WTC11 (cell line): Measurements from ENCODE around the gene NFATC2IP.

Source experiments
- CTCF ChIP-seq: fragments of 200-600 bp; IDR thresholded peaks from 2 replicates; pipeline ENCODE4 v1.8.0; 2022; ENCODE audit warnings: antibody characterized with exemption
- E2F4 ChIP-seq: sonication (generic); formaldehyde crosslinking; IDR thresholded peaks from 2 replicates; pipeline ENCODE4 v1.8.1; 2022; ENCODE audit warnings: low read depth, mild to moderate bottlenecking, moderate library complexity, missing genetic modification reagents, borderline replicate concordance
- ELF4 ChIP-seq: sonication (generic); formaldehyde crosslinking; IDR thresholded peaks from 2 replicates; pipeline ENCODE4 v1.8.1; 2022; ENCODE audit warnings: low read depth, mild to moderate bottlenecking, moderate library complexity, missing genetic modification reagents
- HMGXB4 ChIP-seq: sonication (generic); formaldehyde crosslinking; IDR thresholded peaks from 2 replicates; pipeline ENCODE4 v1.8.1; 2023; ENCODE audit warnings: mild to moderate bottlenecking, moderate library complexity, missing genetic modification reagents
- IRF1 ChIP-seq: sonication (generic); formaldehyde crosslinking; IDR thresholded peaks from 2 replicates; pipeline ENCODE4 v1.8.0; 2023; ENCODE audit warnings: missing genetic modification reagents
- NR2C2 ChIP-seq: sonication (generic); formaldehyde crosslinking; IDR thresholded peaks from 2 replicates; pipeline ENCODE4 v1.8.0; 2022; ENCODE audit warnings: mild to moderate bottlenecking, missing genetic modification reagents
- NR3C1 ChIP-seq: sonication (generic); formaldehyde crosslinking; conservative IDR thresholded peaks from 2 replicates; pipeline ENCODE4 v1.8.1; 2023; ENCODE audit warnings: low read depth, mild to moderate bottlenecking, missing genetic modification reagents
- OVOL2 ChIP-seq: fragments of 250-450 bp; sonication (Bioruptor Pico); IDR thresholded peaks from 2 replicates; pipeline ENCODE4 v1.9.0; 2021; ENCODE audit warnings: mild to moderate bottlenecking, borderline replicate concordance
- RORB ChIP-seq: fragments of 250-450 bp; sonication (Bioruptor Pico); IDR thresholded peaks from 2 replicates; pipeline ENCODE4 v1.9.0; 2021; ENCODE audit warnings: mild to moderate bottlenecking
- TEAD4 ChIP-seq: sonication (generic); formaldehyde crosslinking; IDR thresholded peaks from 2 replicates; pipeline ENCODE4 v1.8.0; 2022; ENCODE audit warnings: mild to moderate bottlenecking, missing genetic modification reagents
- TF ChIP-seq, protein P1 (sequence below): sonication (generic); formaldehyde crosslinking; IDR thresholded peaks from 2 replicates; pipeline ENCODE4 v1.8.0; 2022; ENCODE audit warnings: mild to moderate bottlenecking, missing genetic modification reagents
- TF ChIP-seq, protein P2 (sequence below): sonication (generic); formaldehyde crosslinking; IDR thresholded peaks from 2 replicates; pipeline ENCODE4 v1.8.1; 2023; ENCODE audit warnings: mild to moderate bottlenecking, missing genetic modification reagents, moderate library complexity
- TF ChIP-seq, protein P3 (sequence below): fragments of 250-450 bp; sonication (Bioruptor Pico); IDR thresholded peaks from 2 replicates; pipeline ENCODE4 v1.8.0; 2021; ENCODE audit warnings: mild to moderate bottlenecking

DNA sequence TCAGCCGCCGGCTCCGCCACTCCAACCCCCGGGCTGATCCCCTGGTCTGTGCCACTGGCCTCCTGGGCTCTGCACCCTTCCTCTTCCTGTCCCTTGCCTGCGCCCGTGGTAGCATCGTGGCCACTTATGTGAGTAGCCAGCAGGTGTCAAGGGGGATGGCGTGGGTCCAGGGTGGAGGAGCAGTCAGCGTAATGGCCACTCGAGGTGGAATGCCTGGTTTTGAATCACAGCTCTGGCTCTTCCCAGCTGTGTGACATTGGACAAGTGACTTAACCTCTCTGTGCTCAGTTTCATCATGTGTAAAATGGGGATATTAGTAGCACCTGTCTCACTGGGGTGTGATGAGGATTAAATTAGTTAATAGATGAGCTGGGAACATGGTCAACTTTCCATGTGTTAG, 31.7 kb downstream of the NFATC2IP start:
- TF ChIP-seq CTCF = no peak
- no peak for TF ChIP-seq NR3C1 (CRISPR knock-in tag)
- TF ChIP-seq, protein P1, sequence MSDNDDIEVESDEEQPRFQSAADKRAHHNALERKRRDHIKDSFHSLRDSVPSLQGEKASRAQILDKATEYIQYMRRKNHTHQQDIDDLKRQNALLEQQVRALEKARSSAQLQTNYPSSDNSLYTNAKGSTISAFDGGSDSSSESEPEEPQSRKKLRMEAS (CRISPR knock-in tag) = no peak
- TF ChIP-seq OVOL2 (CRISPR knock-in tag) = no peak
- TF ChIP-seq NR2C2 = no peak
- TF ChIP-seq ELF4 = no peak
- TF ChIP-seq TEAD4 (CRISPR knock-in tag) = no peak
- no peak for TF ChIP-seq HMGXB4
- no peak for TF ChIP-seq E2F4 (CRISPR knock-in tag)
- TF ChIP-seq, protein P2, sequence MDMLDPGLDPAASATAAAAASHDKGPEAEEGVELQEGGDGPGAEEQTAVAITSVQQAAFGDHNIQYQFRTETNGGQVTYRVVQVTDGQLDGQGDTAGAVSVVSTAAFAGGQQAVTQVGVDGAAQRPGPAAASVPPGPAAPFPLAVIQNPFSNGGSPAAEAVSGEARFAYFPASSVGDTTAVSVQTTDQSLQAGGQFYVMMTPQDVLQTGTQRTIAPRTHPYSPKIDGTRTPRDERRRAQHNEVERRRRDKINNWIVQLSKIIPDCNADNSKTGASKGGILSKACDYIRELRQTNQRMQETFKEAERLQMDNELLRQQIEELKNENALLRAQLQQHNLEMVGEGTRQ = no peak
- TF ChIP-seq, protein P3, sequence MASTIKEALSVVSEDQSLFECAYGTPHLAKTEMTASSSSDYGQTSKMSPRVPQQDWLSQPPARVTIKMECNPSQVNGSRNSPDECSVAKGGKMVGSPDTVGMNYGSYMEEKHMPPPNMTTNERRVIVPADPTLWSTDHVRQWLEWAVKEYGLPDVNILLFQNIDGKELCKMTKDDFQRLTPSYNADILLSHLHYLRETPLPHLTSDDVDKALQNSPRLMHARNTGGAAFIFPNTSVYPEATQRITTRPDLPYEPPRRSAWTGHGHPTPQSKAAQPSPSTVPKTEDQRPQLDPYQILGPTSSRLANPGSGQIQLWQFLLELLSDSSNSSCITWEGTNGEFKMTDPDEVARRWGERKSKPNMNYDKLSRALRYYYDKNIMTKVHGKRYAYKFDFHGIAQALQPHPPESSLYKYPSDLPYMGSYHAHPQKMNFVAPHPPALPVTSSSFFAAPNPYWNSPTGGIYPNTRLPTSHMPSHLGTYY (CRISPR knock-in tag) = no peak
- TF ChIP-seq RORB (CRISPR knock-in tag) = no peak
- no peak for TF ChIP-seq IRF1 (CRISPR knock-in tag)
